OCI-LY3 (cell line): Measurements from ENCODE around the gene LGI4.
"Not testable (repeated sequence)": the region's sequence is repeated elsewhere in the genome, so short reads cannot be mapped to it uniquely, and the experiment has no call there.

Experiments
- H2AFZ ChIP-seq: fragments of 200-600, 300-600 bp; shearing (Covaris generic); 2 replicates; pipeline ENCODE4 v1.6.0; 2014; ENCODE audit warnings: antibody characterized with exemption, low read depth, low read length
- H3K27ac ChIP-seq: fragments of 200-600, 300-600 bp; sonication (generic); 2 replicates; pipeline ENCODE4 v1.5.1; 2014; ENCODE audit warnings: mild to moderate bottlenecking, low read length, moderate library complexity, mixed read lengths
- H3K27me3 ChIP-seq: fragments of 200-600, 300-600 bp; sonication (generic); 2 replicates; pipeline ENCODE4 v1.6.1; 2014; ENCODE audit warnings: low read depth, low read length, mixed read lengths
- H3K36me3 ChIP-seq: fragments of 200-600, 300-600 bp; sonication (generic); replicated peaks from 2 replicates; pipeline ENCODE3; 2014; ENCODE audit warnings: low read depth, low read length, mixed read lengths
- H3K4me1 ChIP-seq: fragments of 300-600, 200-600 bp; sonication (generic); 2 replicates; pipeline ENCODE4 v1.6.1; 2014; ENCODE audit warnings: low read length, mixed read lengths
- H3K4me2 ChIP-seq: fragments of 200-600, 300-600 bp; sonication (generic); 2 replicates; pipeline ENCODE4 v1.6.1; 2014; ENCODE audit warnings: low read length, mixed read lengths
- H3K4me3 ChIP-seq: fragments of 300-600, 200-600 bp; sonication (generic); 2 replicates; pipeline ENCODE4 v1.5.1; 2014; ENCODE audit warnings: antibody characterized with exemption, mild to moderate bottlenecking, low read length, moderate library complexity
- H3K79me2 ChIP-seq: fragments of 300-600, 200-600 bp; shearing (Covaris generic); 2 replicates; pipeline ENCODE4 v1.6.1; 2014; ENCODE audit warnings: mild to moderate bottlenecking, low read length, mixed read lengths
- H3K9ac ChIP-seq: fragments of 300-600, 200-600 bp; shearing (Covaris generic); 2 replicates; pipeline ENCODE4 v1.6.0; 2014; ENCODE audit warnings: mild to moderate bottlenecking, low read length, moderate library complexity
- H3K9me3 ChIP-seq: fragments of 200-600, 300-600 bp; shearing (Covaris generic); 2 replicates; pipeline ENCODE4 v1.6.1; 2014; ENCODE audit warnings: low read length, mixed read lengths; ENCODE audit not compliant: insufficient read depth
- H4K20me1 ChIP-seq: fragments of 200-600, 300-600 bp; sonication (generic); 2 replicates; pipeline ENCODE4 v1.6.1; 2016; ENCODE audit warnings: low read length, mixed read lengths; ENCODE audit not compliant: insufficient read depth
- EZH2phosphoT487 ChIP-seq: fragments of 200-600 bp; shearing (Covaris generic); IDR thresholded peaks from 2 replicates; pipeline ENCODE4 v1.6.1; 2018; ENCODE audit warnings: antibody characterized with exemption, mixed run types, low read depth
- TF ChIP-seq, protein P1 (sequence below): fragments of 200-600, 300-600 bp; sonication (generic); IDR thresholded peaks from 2 replicates; pipeline ENCODE4 v1.5.1; 2014; ENCODE audit warnings: antibody characterized with exemption, low read length, low read depth

The LGI4 gene

GRCh38 chr19:35155441-35155840, 20.6 kb upstream of the LGI4 start:
- Histone ChIP-seq H3K9me3 (no peaks in the 10 kb centered on the region), H3K4me3 (peak overlapping the region; percentile 81), H3K27me3 (peaks cover 12% of the 10 kb centered on the region), H3K79me2 (peaks cover 9% of the 10 kb centered on the region), H2AFZ (no peak overlapping the region), H4K20me1 (no peaks in the 10 kb centered on the region), H3K27ac (no peak overlapping the region), H3K36me3 (peaks cover 24% of the 10 kb centered on the region), H3K9ac (peak overlapping the region; percentile 86), H3K4me1 (peaks cover 13% of the 10 kb centered on the region), H3K4me2 (peak overlapping the region; percentile 94)
- TF ChIP-seq, protein P1, sequence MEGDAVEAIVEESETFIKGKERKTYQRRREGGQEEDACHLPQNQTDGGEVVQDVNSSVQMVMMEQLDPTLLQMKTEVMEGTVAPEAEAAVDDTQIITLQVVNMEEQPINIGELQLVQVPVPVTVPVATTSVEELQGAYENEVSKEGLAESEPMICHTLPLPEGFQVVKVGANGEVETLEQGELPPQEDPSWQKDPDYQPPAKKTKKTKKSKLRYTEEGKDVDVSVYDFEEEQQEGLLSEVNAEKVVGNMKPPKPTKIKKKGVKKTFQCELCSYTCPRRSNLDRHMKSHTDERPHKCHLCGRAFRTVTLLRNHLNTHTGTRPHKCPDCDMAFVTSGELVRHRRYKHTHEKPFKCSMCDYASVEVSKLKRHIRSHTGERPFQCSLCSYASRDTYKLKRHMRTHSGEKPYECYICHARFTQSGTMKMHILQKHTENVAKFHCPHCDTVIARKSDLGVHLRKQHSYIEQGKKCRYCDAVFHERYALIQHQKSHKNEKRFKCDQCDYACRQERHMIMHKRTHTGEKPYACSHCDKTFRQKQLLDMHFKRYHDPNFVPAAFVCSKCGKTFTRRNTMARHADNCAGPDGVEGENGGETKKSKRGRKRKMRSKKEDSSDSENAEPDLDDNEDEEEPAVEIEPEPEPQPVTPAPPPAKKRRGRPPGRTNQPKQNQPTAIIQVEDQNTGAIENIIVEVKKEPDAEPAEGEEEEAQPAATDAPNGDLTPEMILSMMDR, result no peak
- TF ChIP-seq EZH2phosphoT487, result no peak

GRCh38 chr19:35154525-35155406, 19.9 kb upstream of the LGI4 start, which contains the start of gene FXYD5:
Gene FXYD5, plus strand, starts transcription at chr19:35154735. Its CDS starts 816 bp downstream, at chr19:35155551.
- TF ChIP-seq, protein P1, result no peak
- TF ChIP-seq EZH2phosphoT487, result no peak
- Histone ChIP-seq H3K79me2 (peaks cover 9% of the 10 kb centered on the region), H3K36me3 (peaks cover 24% of the 10 kb centered on the region), H3K9ac (peak within 1 kb of the TSS; percentile 86), H3K4me2 (peak within 1 kb of the TSS; percentile 94), H3K27ac (no peak within 1 kb of the TSS), H3K4me1 (peaks cover 13% of the 10 kb centered on the region), H2AFZ (peak within 1 kb of the TSS; percentile 87), H4K20me1 (no peaks in the 10 kb centered on the region), H3K4me3 (peak within 1 kb of the TSS; percentile 81), H3K9me3 (no peaks in the 10 kb centered on the region), H3K27me3 (peaks cover 12% of the 10 kb centered on the region)

DNA sequence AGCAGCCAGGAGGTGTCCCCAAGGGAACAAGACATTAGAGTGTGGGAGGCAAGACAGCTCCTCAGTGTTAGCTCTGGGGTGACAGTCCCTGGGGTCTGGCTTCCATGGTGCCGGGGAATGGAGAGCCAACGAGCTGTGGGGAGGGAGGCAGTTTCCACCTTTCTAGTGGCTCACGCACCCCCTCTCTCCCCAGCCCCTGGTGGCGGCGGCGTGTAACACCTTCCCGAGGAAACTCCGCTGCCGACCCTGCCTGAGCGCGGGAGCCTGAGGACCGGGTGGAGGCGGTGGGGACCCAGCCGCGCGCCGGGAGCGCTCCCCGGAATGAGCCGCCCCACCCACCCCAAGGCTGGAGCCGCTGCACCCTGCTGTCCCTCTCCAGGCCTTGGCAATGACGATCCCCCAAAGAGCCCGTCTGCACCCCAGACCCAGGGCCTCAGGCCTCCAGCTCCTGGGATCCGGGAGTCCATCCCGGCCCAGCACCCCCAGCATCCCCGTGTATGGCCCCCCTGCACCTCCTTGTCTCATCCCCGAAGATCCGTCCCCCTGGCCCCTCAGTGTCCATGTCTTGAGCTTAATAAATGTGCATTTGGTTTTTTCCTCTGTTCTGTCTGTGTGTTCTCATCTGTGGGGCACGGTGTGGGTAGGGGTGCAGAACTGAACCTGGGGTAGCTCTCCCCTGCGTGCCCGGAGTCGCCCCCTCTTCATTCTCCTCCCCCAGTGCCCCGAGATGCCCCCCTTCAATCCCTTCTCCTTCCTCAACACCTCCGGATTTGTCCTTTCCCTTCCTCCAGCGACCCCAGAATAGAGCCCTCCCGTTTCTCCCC, 19.1 kb upstream of the LGI4 start:
- peaks cover 13% of the 10 kb centered on the region for H3K4me1 ChIP-seq
- H3K9me3 ChIP-seq, result no peaks in the 10 kb centered on the region
- H2AFZ ChIP-seq, result peak overlapping the region; percentile 87; the same call in 1 of the 2 replicates
- H3K27me3 ChIP-seq, result peaks cover 12% of the 10 kb centered on the region
- no peaks in the 10 kb centered on the region for H4K20me1 ChIP-seq
- H3K4me3 ChIP-seq, result peak overlapping the region; percentile 81
- H3K4me2 ChIP-seq, result peak overlapping the region; percentile 94
- H3K9ac ChIP-seq, result peak overlapping the region; percentile 86
- H3K27ac ChIP-seq, result no peak overlapping the region
- peaks cover 9% of the 10 kb centered on the region for H3K79me2 ChIP-seq
- no peak for TF ChIP-seq EZH2phosphoT487
- TF ChIP-seq, protein P1, result peak; percentile 46
- peaks cover 19% of the 10 kb centered on the region for H3K36me3 ChIP-seq

DNA sequence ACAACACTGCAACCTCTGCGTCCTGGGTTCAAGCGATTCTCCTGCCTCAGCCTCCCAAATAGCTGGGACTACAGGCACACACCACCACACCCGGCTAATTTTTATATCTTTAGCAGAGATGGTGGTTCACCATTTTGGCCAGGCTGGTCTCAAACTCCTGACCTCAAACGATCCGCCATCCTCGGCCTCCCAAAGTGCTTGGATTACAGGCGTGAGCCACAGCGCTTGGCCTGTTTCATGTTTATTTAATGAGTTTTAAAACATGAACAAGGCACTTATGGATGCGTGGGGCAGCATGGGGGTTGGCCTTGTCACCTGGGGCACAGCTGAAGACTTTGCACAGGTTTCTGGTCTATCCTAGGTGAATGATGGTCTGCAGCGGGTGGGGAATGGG, 18.3 kb upstream of the LGI4 start:
- peaks cover 16% of the 10 kb centered on the region for H3K36me3 ChIP-seq
- peaks cover 13% of the 10 kb centered on the region for H3K4me1 ChIP-seq
- H3K9me3 ChIP-seq, H4K20me1 ChIP-seq, H3K27ac ChIP-seq, H3K9ac ChIP-seq, H3K79me2 ChIP-seq, H2AFZ ChIP-seq: not testable (repeated sequence)
- H3K4me2 ChIP-seq, result peak overlapping the region; percentile 94
- peaks cover 12% of the 10 kb centered on the region for H3K27me3 ChIP-seq
- peak overlapping the region; percentile 81 for H3K4me3 ChIP-seq
